Fibroblast of lung (primary cell): ENCODE results near the gene UPK3A. TPM values are rescaled to one million over a fixed set of nuclear protein-coding genes. Genes with fewer than 3 reads are reported as not detected.

Experiments used
- DNase-seq, 2 donors: peaks; one replicate each; pipeline versions ENCODE4 v3.0.0 to v3.0.0-alpha.2; 2010; ENCODE audit warnings: low read depth in 2 of 2
- H2AFZ ChIP-seq: 2 replicates; pipeline ENCODE4 v1.5.1; 2012; ENCODE audit warnings: low read length, control low read depth, inconsistent platforms
- H3K27ac ChIP-seq: 2 replicates; pipeline ENCODE4 v1.5.1; 2011; ENCODE audit warnings: low read length, control low read depth; ENCODE audit not compliant: insufficient read depth
- H3K27me3 ChIP-seq: 2 replicates; pipeline ENCODE4 v1.5.1; 2011; ENCODE audit warnings: mild to moderate bottlenecking, low read length; ENCODE audit not compliant: control insufficient read depth, insufficient read depth
- H3K36me3 ChIP-seq: 2 replicates; pipeline ENCODE4 v1.5.1; 2011; ENCODE audit warnings: low read length; ENCODE audit not compliant: control insufficient read depth, insufficient read depth
- H3K4me1 ChIP-seq: 2 replicates; pipeline ENCODE4 v1.5.1; 2011; ENCODE audit warnings: low read length; ENCODE audit not compliant: control insufficient read depth, insufficient read depth; ENCODE audit errors: extremely low read depth
- H3K4me2 ChIP-seq: 2 replicates; pipeline ENCODE4 v1.5.1; 2011; ENCODE audit warnings: low read length, control low read depth; ENCODE audit not compliant: insufficient read depth; ENCODE audit errors: extremely low read depth
- H3K4me3 ChIP-seq, 4 experiments: fragments of 200-600 bp in 1 of 4; sonication (generic) in 1 of 4; replicated peaks in 1 of 4; 2 replicates each; pipeline ENCODE4 v1.5.1; 2011 to 2016; ENCODE audit warnings: low read length in 4 of 4, low read depth in 3 of 4, mild to moderate bottlenecking in 3 of 4, control low read depth in 2 of 4, inconsistent platforms in 1 of 4, mixed read lengths in 1 of 4; ENCODE audit not compliant: insufficient read depth in 1 of 4; ENCODE audit errors: control extremely low read depth in 1 of 4
- H3K79me2 ChIP-seq: 2 replicates; pipeline ENCODE4 v1.5.1; 2012; ENCODE audit warnings: mild to moderate bottlenecking, low read length, inconsistent platforms; ENCODE audit not compliant: control insufficient read depth, insufficient read depth
- H3K9ac ChIP-seq: 2 replicates; pipeline ENCODE4 v1.5.1; 2011; ENCODE audit warnings: mild to moderate bottlenecking, low read length, control low read depth; ENCODE audit not compliant: insufficient read depth
- H3K9me3 ChIP-seq: 2 replicates; pipeline ENCODE4 v1.5.1; 2012; ENCODE audit warnings: low read depth, low read length; ENCODE audit not compliant: control insufficient read depth, insufficient read depth
- H4K20me1 ChIP-seq: 2 replicates; pipeline ENCODE4 v1.5.1; 2011; ENCODE audit warnings: low read length; ENCODE audit not compliant: control insufficient read depth, insufficient read depth; ENCODE audit errors: extremely low read depth
- EZH2 ChIP-seq: IDR thresholded peaks from 2 replicates; pipeline ENCODE4 v1.5.1; 2012; ENCODE audit warnings: low read length, control low read depth, mild to moderate bottlenecking; ENCODE audit errors: missing control alignments
- polyA plus RNA-seq, 2 donors: library from polyadenylated mRNA; depleted of rRNA in 1 of 2; stranded (reverse) in 1 of 2; unstranded in 1 of 2; fragments of >200 nt; gene quantifications; 2 replicates each; pipeline ENCODE4 v1.2.1, GENCODE V29; 2011 to 2012; ENCODE audit warnings: missing spikeins in 1 of 2
- total RNA-seq: library from RNA; depleted of rRNA; stranded (reverse); fragments of >200 nt; gene quantifications from 2 replicates; pipeline ENCODE4 v1.2.1, GENCODE V29; 2014
- TF ChIP-seq, protein P1 (sequence below), 2 donors: IDR thresholded peaks in 1 of 2; conservative IDR thresholded peaks in 1 of 2; 1 replicate in 1 of 2; 2 replicates in 1 of 2; pipeline ENCODE4 v1.5.1; 2011 to 2012; ENCODE audit warnings: low read length in 2 of 2, control low read depth in 1 of 2, inconsistent platforms in 1 of 2, low read depth in 1 of 2, mild to moderate bottlenecking in 1 of 2

UPK3A gene
- total and polyA plus RNA-seq, 2 donors (not counting 1 experiment from before 2014, with no cell fraction given) = not detected

DNA sequence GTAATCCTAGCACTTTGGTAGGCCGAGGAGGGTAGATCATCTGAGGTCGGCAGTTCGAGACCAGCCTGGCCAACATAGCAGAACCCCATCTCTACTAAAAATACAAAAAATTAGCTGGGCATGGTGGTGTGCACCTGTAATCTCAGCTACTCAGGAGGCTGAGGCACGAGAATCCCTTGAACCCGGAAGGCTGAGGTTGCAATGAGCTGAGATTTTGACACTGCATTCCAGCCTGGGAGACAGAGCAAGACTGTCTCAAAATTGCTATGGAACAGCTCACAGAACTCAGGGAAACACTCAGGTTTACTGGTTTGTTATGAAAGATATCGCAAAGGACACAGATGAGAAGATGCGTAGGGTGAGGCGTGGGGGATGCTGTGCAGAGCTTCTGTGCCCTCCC is 27.7 kb downstream of the UPK3A start:
- Histone ChIP-seq H3K4me1 (peaks cover 4% of the 10 kb centered on the region), H3K36me3 (no peaks in the 10 kb centered on the region)

DNA sequence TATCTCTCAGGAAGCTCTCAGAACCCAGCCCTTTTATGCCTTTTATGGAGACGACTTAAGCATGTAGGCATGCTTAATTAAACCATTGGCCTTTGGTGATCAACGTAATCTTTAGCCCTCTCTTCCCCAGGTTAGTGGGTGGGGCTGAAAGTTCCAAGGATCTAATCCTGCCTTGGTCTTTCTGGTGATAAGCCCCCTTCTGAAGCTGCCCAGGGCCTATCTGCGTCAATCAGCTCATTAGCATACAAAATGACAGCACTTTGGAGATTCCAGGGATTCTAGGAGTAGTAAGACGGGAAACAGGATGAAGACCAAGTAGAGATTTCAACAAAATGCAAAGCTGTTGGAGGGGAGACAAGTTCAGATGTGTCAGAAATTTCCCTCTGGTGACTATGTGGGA is 28.1 kb downstream of the UPK3A start:
- Histone ChIP-seq H3K4me1 (peaks cover 6% of the 10 kb centered on the region), H4K20me1 (no peaks in the 10 kb centered on the region), H3K36me3 (no peaks in the 10 kb centered on the region), H3K27ac (no peak overlapping the region), H3K27me3 (no peaks in the 10 kb centered on the region), H3K9me3 (no peaks in the 10 kb centered on the region), H3K9ac (no peak overlapping the region), H3K4me3 (no peak overlapping the region), H3K4me2 (no peak overlapping the region), H3K79me2 (peaks cover 10% of the 10 kb centered on the region), H2AFZ (no peak overlapping the region)
- DNase-seq = no peak
- TF ChIP-seq, protein P1, sequence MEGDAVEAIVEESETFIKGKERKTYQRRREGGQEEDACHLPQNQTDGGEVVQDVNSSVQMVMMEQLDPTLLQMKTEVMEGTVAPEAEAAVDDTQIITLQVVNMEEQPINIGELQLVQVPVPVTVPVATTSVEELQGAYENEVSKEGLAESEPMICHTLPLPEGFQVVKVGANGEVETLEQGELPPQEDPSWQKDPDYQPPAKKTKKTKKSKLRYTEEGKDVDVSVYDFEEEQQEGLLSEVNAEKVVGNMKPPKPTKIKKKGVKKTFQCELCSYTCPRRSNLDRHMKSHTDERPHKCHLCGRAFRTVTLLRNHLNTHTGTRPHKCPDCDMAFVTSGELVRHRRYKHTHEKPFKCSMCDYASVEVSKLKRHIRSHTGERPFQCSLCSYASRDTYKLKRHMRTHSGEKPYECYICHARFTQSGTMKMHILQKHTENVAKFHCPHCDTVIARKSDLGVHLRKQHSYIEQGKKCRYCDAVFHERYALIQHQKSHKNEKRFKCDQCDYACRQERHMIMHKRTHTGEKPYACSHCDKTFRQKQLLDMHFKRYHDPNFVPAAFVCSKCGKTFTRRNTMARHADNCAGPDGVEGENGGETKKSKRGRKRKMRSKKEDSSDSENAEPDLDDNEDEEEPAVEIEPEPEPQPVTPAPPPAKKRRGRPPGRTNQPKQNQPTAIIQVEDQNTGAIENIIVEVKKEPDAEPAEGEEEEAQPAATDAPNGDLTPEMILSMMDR (conservative IDR thresholded peaks at IDR 0.05 in 1 of 2, IDR thresholded peaks at IDR 0.05 in 1 of 2; ENCODE audit: low read depth in 1 of 2, low read length in 2 of 2) = no peak
- no peak for TF ChIP-seq EZH2

More for the DNA sequence above, 27.7 kb downstream of the UPK3A start:
- Histone ChIP-seq H4K20me1 (no peaks in the 10 kb centered on the region), H2AFZ (no peak overlapping the region), H3K4me3 (no peak overlapping the region), H3K9ac (no peak overlapping the region), H3K79me2 (peaks cover 10% of the 10 kb centered on the region), H3K4me2 (no peak overlapping the region), H3K27me3 (no peaks in the 10 kb centered on the region), H3K27ac (no peak overlapping the region), H3K9me3 (no peaks in the 10 kb centered on the region)
- TF ChIP-seq, protein P1 (conservative IDR thresholded peaks at IDR 0.05 in 1 of 2, IDR thresholded peaks at IDR 0.05 in 1 of 2; ENCODE audit: low read depth in 1 of 2, low read length in 2 of 2) = no peak
- TF ChIP-seq EZH2 = no peak
- DNase-seq = no peak

DNA sequence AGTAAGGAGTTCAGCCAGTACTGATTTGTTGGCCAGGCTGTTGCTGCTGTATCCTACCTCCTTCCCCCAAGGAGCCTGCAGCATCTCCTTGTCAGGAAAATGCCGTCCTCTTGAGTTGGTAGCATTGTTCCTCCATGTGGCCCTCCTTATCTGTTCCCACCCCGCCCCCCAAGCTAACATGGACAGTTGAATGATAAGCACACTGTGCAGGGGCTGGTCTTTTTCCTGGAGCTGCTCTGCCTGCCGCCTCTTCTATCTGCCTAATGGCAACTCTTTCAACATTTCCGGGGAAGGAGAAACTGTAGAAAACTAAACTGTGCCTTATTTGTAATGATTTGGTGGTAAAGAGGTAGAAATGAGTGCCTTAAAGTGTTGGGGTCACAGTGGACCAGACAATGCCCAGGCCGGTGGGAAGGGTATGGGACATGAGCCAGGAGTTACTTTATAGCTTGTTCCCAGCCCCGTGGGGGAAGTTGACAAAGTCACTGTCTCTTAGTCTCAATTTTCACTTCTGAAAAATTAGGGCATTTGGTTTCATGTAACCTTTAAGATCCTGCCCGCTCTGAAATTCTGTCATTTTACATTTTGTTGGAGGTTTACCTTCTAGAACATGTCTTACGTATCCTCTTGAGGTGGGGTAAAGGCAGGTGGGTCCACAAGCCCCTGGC is 29.4 kb downstream of the UPK3A start:
- Histone ChIP-seq H3K27me3 (no peaks in the 10 kb centered on the region), H3K9ac (no peak overlapping the region), H4K20me1 (no peaks in the 10 kb centered on the region), H3K9me3 (no peaks in the 10 kb centered on the region), H3K4me3 (no peak overlapping the region), H2AFZ (no peak overlapping the region), H3K79me2 (peaks cover 11% of the 10 kb centered on the region), H3K4me2 (no peak overlapping the region), H3K36me3 (no peaks in the 10 kb centered on the region), H3K4me1 (peaks cover 14% of the 10 kb centered on the region), H3K27ac (no peak overlapping the region)
- DNase-seq = no peak
- TF ChIP-seq, protein P1 (conservative IDR thresholded peaks at IDR 0.05 in 1 of 2, IDR thresholded peaks at IDR 0.05 in 1 of 2; ENCODE audit: low read depth in 1 of 2, low read length in 2 of 2) = no peak
- TF ChIP-seq EZH2 = no peak
